ENCODE measurements around the gene C5orf47. TPM values are rescaled to one million over a fixed set of nuclear protein-coding genes. Genes with fewer than 3 reads are reported as not detected.

Gene C5orf47
- total RNA-seq, 1 donor, result not detected

DNA sequence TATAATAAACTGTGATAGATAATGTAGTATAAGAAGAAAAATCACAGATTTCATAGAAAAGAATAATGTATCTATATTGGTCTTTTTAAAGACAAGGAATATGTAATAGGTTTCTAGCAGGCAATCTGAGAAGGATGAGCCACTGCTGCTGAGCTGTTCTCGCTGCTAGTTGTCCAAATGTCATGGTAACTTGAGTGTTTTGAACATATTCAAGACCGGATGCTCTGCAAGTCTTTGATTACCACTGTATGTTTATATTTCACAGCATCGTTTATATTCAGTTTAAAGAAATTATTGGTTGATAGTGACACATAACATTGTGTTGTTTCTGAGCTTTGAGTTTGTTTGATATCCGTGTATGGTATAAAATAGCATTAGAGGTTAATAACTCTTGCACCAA, 9.6 kb downstream of the C5orf47 start:
- DNase-seq (ENCODE audit: low read depth), result no peak
- TF ChIP-seq, protein P1, sequence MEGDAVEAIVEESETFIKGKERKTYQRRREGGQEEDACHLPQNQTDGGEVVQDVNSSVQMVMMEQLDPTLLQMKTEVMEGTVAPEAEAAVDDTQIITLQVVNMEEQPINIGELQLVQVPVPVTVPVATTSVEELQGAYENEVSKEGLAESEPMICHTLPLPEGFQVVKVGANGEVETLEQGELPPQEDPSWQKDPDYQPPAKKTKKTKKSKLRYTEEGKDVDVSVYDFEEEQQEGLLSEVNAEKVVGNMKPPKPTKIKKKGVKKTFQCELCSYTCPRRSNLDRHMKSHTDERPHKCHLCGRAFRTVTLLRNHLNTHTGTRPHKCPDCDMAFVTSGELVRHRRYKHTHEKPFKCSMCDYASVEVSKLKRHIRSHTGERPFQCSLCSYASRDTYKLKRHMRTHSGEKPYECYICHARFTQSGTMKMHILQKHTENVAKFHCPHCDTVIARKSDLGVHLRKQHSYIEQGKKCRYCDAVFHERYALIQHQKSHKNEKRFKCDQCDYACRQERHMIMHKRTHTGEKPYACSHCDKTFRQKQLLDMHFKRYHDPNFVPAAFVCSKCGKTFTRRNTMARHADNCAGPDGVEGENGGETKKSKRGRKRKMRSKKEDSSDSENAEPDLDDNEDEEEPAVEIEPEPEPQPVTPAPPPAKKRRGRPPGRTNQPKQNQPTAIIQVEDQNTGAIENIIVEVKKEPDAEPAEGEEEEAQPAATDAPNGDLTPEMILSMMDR (IDR thresholded peaks at IDR 0.05; ENCODE audit: insufficient read depth, low read length), result no peak
- H3K4me3 ChIP-seq (ENCODE audit: low read depth, low read length), result no peak overlapping the region

DNA sequence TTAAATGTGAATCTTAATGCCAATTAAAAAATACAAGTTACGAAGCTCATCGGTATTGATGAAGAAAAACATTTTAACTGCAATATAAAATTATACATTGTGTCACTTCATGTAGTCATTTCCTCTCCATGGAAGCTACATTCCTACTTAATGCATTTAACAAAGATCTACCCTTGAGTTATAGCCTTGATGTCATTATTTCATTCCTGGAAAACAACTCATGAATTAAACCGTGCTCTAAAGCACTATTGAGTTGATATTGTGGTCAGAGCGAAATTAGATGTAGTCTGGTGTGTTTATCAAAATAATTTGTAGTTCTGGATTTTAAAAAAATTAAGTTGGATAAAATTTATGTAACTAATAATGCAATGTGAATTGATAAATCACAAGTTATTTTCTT, 11.1 kb downstream of the C5orf47 start:
- no peak for DNase-seq (ENCODE audit: low read depth)
- no peak overlapping the region for H3K4me3 ChIP-seq (ENCODE audit: low read depth, low read length)
- TF ChIP-seq, protein P1 (IDR thresholded peaks at IDR 0.05; ENCODE audit: insufficient read depth, low read length), result no peak

- TF ChIP-seq, protein P1 (IDR thresholded peaks at IDR 0.05; ENCODE audit: insufficient read depth, low read length), result no peak
- DNase-seq (ENCODE audit: low read depth), result no peak
- H3K4me3 ChIP-seq (ENCODE audit: low read depth, low read length), result no peak overlapping the region
Measured at GRCh38 chr5:174003795-174004194, 14.8 kb downstream of the C5orf47 start.

DNA sequence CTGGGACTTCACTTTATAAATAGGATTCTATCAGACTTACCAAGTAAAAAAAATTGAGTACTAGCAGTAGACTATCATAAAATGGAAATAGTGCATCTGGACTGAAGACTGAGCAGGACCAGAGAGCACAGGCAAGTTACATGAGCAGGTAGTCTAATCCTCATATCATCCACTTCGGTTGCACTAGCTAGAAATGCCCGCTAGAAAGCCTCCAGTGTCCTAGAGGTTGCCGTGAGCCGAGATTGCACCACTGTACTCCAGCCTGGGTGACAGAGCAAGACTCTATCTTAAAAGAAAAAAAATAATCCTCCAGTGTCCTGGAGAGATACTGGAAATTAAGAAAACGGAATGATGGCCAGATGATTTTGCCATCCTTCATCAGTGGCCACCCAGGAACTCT, 20.0 kb downstream of the C5orf47 start:
- no peak for DNase-seq (ENCODE audit: low read depth)
- H3K4me3 ChIP-seq (ENCODE audit: low read depth, low read length), result no peak overlapping the region
- TF ChIP-seq, protein P1 (IDR thresholded peaks at IDR 0.05; ENCODE audit: insufficient read depth, low read length), result no peak

DNA sequence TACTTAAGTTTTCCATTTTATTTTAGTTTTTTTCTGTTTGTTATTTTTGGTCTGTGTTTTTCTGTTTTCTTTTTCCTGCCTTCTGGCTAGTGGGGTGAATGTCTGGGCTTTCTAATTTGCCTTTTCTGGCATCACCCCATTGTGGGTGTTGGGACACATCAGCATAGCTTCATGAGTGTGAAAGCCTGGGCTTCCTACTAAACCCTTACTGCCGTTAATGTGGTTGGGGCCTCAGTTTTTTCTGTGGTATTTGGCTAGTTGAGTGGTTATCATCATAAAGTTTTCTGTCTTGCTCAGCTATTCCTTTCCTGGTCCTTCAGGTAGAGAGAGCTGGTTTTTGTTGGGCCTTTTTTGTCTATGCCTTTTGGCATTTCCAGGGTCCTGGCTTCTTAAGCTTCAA, 21.4 kb downstream of the C5orf47 start:
- DNase-seq (ENCODE audit: low read depth), result no peak
- TF ChIP-seq, protein P1 (IDR thresholded peaks at IDR 0.05; ENCODE audit: insufficient read depth, low read length), result no peak
- H3K4me3 ChIP-seq (ENCODE audit: low read depth, low read length), result no peak overlapping the region

DNA sequence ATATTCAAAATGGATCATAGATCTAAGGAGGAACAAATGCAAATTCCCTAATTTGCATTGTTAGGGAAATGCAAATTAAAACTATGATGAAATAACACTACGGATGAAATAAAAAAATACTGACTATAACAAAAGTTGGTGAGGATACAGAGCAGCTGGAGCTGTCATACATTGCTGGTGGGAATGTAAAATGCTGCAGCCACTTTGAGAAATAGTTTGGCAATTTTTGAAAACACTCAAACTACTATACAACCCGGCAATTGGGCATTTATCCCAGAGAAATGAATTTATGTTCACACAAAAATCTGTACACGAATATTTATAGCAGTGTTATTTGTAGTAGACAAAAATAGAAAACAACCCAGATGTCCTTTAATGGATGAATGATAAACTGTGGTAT, 22.5 kb downstream of the C5orf47 start:
- H3K4me3 ChIP-seq (ENCODE audit: low read depth, low read length), result no peak overlapping the region
- no peak for DNase-seq (ENCODE audit: low read depth)
- TF ChIP-seq, protein P1 (IDR thresholded peaks at IDR 0.05; ENCODE audit: insufficient read depth, low read length), result no peak

All from fibroblast of the aortic adventitia (primary cell).